Ishikawa (cell line): ENCODE data around the gene PROCA1.

Experiments
- CEBPB ChIP-seq: IDR thresholded peaks from 2 replicates; pipeline ENCODE4 v1.6.1; 2012
- CREB1 ChIP-seq: IDR thresholded peaks from 2 replicates; pipeline ENCODE4 v1.6.1; 2012; ENCODE audit warnings: low read depth
- EGR1 ChIP-seq: IDR thresholded peaks from 2 replicates; pipeline ENCODE4 v1.6.1; 2012
- EP300 ChIP-seq: IDR thresholded peaks from 2 replicates; pipeline ENCODE4 v1.6.1; 2012; ENCODE audit warnings: borderline replicate concordance
- FOXM1 ChIP-seq: IDR thresholded peaks from 2 replicates; pipeline ENCODE4 v1.6.1; 2012; ENCODE audit warnings: low read depth, borderline replicate concordance
- NFIC ChIP-seq: IDR thresholded peaks from 2 replicates; pipeline ENCODE4 v1.6.1; 2012
- RAD21 ChIP-seq: IDR thresholded peaks from 2 replicates; pipeline ENCODE4 v1.6.1; 2012; ENCODE audit warnings: low read depth
- TAF1 ChIP-seq: IDR thresholded peaks from 2 replicates; pipeline ENCODE4 v1.6.1; 2012; ENCODE audit warnings: low read depth, mild to moderate bottlenecking
- TCF12 ChIP-seq: IDR thresholded peaks from 2 replicates; pipeline ENCODE4 v1.6.1; 2012; ENCODE audit warnings: low read depth
- TEAD4 ChIP-seq: IDR thresholded peaks from 2 replicates; pipeline ENCODE4 v1.6.1; 2012
- YY1 ChIP-seq: IDR thresholded peaks from 2 replicates; pipeline ENCODE4 v1.6.1; 2012; ENCODE audit warnings: low read depth
- ZBTB7A ChIP-seq: IDR thresholded peaks from 2 replicates; pipeline ENCODE4 v1.6.1; 2012; ENCODE audit warnings: low read depth
- TF ChIP-seq, protein P1 (sequence below): IDR thresholded peaks from 2 replicates; pipeline ENCODE4 v1.6.1; 2012; ENCODE audit warnings: low read depth, mild to moderate bottlenecking
- TF ChIP-seq, protein P2 (sequence below): IDR thresholded peaks from 2 replicates; pipeline ENCODE4 v1.6.1; 2012
- TF ChIP-seq, protein P3 (sequence below): IDR thresholded peaks from 2 replicates; pipeline ENCODE4 v1.6.1; 2012

PROCA1 gene

DNA sequence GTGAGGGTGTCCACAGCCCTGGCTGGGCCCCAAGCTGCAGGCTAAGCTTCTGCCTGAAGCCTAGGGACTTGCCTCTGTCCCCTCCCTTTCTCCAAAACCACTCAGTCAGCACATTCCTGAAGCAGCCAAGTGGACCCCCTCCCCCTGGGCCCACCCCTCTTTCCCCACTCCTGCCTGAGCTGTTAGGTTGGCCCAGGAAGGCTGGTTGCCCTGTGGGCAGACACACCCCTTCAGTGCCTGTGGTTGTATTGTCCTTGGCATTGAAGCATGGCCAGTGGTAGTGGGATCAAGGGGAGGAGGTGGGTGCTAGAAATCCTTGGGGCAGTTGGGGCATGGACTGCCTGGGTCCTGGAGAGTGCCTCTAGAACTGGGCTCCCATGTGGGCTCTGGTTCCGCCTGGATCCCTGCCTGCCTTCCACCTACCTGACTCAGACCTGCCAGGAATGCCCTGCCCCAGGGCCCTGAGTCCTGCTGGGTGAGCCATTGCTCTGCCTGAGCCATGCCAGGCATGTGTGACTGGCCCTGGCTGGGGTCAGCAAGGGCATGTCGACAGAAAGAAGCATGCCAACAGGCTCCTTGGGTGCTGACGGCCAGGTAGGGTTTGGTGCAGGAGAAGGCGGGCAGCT lies 34.2 kb upstream of the PROCA1 start:
- no peak for TF ChIP-seq EGR1
- peak; percentile 11; the same call in 1 of the 2 replicates for TF ChIP-seq TEAD4
- TF ChIP-seq TCF12: 0 out of 2 replicates have a peak, but pooled peaks have one; percentile 2

DNA sequence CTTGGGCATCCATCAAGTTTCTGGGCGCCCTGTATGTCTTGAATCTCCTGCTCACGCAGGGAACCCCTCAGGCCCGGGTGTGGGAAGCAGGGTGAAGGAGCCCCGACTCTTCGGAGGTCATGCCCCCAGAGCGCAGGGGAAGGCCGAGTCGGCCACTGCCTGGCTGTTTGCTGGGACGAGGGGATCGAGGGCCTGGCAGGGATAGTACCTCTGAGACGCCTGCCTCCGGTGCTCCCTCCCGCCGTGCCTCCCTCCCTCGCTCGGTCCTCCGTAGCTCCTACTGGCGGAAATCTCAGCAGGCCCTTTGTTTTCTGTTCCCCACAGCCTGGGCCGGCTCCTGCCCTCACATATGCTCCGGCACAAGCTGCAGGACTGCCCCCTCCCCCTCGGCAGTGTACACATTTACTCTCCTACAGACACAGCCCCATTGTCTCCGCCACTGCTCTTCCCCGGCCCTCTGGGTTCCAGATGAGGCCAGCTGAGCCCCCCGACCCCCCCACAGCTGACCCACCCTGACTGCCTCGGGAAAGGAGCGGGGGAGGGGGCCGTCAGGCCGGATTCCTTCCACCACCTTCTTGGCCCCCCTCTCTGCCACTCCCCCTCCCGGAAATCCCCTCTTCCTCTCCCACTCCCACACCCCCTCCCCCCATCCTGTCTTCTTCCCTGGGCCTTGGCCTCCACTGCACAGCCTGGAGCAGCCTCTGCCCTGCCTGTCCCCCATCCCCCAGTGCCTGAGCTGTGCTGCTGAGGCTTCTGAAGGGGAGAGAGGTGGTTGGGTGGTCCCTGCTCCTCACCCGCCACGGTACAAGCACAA lies 33.5 kb upstream of the PROCA1 start:
- TF ChIP-seq, protein P1, sequence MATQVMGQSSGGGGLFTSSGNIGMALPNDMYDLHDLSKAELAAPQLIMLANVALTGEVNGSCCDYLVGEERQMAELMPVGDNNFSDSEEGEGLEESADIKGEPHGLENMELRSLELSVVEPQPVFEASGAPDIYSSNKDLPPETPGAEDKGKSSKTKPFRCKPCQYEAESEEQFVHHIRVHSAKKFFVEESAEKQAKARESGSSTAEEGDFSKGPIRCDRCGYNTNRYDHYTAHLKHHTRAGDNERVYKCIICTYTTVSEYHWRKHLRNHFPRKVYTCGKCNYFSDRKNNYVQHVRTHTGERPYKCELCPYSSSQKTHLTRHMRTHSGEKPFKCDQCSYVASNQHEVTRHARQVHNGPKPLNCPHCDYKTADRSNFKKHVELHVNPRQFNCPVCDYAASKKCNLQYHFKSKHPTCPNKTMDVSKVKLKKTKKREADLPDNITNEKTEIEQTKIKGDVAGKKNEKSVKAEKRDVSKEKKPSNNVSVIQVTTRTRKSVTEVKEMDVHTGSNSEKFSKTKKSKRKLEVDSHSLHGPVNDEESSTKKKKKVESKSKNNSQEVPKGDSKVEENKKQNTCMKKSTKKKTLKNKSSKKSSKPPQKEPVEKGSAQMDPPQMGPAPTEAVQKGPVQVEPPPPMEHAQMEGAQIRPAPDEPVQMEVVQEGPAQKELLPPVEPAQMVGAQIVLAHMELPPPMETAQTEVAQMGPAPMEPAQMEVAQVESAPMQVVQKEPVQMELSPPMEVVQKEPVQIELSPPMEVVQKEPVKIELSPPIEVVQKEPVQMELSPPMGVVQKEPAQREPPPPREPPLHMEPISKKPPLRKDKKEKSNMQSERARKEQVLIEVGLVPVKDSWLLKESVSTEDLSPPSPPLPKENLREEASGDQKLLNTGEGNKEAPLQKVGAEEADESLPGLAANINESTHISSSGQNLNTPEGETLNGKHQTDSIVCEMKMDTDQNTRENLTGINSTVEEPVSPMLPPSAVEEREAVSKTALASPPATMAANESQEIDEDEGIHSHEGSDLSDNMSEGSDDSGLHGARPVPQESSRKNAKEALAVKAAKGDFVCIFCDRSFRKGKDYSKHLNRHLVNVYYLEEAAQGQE: no peak
- TF ChIP-seq, protein P2, sequence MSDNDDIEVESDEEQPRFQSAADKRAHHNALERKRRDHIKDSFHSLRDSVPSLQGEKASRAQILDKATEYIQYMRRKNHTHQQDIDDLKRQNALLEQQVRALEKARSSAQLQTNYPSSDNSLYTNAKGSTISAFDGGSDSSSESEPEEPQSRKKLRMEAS: no peak
- TF ChIP-seq ZBTB7A (no peak), NFIC (no peak), FOXM1 (no peak), EP300 (no peak), CREB1 (no peak), YY1 (no peak), TCF12 (no peak), TAF1 (no peak), RAD21 (no peak), CEBPB (no peak), TEAD4 (no peak), EGR1 (no peak)
- TF ChIP-seq, protein P3, sequence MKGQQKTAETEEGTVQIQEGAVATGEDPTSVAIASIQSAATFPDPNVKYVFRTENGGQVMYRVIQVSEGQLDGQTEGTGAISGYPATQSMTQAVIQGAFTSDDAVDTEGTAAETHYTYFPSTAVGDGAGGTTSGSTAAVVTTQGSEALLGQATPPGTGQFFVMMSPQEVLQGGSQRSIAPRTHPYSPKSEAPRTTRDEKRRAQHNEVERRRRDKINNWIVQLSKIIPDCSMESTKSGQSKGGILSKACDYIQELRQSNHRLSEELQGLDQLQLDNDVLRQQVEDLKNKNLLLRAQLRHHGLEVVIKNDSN: no peak

DNA sequence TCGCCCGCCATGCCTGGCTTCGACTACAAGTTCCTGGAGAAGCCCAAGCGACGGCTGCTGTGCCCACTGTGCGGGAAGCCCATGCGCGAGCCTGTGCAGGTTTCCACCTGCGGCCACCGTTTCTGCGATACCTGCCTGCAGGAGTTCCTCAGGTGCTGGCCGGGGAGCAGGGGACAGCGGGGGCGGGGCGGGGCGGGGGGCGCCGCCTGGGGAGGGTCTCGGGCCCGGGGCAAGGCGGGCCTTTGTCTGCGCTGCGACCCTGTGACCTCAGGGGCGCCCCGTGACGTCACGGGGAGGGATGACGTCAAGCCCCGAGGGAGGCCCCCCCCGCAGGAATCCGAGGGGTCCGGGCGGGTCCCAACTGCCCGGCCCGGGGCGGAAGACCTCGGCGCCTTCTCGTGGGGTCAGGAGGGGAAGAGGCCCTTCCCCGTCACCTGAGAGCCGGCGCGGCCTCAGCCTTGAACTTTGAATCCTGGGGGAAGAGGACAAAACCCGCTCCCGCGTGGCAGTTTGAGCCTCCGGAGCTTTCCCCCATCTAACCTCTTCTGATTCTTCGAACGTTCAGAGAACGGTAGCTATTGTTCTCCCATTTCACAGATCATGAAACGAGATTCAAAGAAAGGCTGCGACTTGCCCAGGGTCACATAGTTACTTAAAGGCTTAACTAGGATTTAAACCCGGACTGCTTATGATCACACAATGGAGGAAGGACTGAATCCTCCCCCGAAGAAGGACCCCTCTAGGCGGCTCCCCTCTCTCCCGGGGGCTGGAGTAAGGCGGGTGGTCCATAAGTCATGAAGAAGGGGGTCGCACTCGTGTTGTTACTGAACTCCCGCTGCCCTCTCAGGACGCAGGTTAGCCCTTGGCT lies 32.6 kb upstream of the PROCA1 start:
- TF ChIP-seq FOXM1: no peak
- TF ChIP-seq CREB1: peak; percentile 90
- TF ChIP-seq TEAD4: peak; percentile 69
- TF ChIP-seq, protein P2: peak; percentile 88; the same call in 1 of the 2 replicates
- TF ChIP-seq YY1: peak; percentile 73
- no peak for TF ChIP-seq NFIC
- TF ChIP-seq RAD21: no peak
- peak; percentile 86 for TF ChIP-seq ZBTB7A

DNA sequence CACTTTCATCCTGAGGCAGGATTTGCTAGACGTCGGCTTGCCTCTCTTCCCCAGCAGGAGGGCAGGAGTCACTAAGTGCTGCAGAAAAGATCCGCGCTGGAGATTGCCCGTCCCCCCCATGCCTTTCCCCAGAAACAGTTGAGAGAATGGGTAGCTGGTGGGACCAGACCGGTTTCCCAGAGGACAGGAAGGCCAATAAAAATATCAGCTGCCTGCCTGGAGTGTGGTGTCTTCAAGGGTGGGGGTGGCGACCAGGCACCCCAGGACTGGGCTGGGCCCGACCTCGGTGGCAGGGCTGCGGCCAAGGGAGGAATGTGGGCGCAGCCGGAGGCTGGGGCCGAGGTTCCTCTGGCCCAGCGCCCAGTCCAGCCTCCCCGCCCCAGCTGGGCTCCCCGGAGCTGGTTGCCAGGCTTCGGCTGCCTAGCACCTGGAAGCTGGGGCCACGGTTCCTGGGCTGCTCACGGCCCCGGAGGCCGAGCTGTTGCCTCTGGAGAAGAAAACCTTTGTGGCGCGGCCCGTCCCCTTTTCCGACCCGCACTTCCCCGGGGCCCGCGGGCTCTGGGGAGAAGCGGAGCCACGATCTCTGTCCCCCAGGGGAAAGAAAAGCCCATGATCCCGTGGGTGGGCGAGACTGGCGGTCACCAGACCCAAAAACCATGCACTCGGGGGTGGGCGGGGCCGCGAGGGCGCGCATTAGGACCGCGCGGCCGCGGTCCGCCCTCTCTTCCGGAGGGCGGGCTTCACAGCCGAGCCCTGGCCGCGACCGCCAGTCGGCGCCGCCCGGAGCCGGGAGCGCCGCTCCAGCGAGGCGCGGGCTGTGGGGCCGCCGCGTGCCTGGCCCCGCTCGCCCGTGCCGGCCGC lies 31.8 kb upstream of the PROCA1 start, which contains the start of gene TRAF4:
Gene TRAF4, plus strand, starts transcription at position 769 of the 861 bp plus-strand sequence. CDS start 102 bp downstream, outside the sequence.
- TF ChIP-seq TAF1: peak; percentile 45; the same call in 1 of the 2 replicates
- TF ChIP-seq RAD21: no peak
- TF ChIP-seq TCF12: peak; percentile 85
- TF ChIP-seq EP300: peak; percentile 8; the same call in 1 of the 2 replicates
- 0 out of 2 replicates have a peak, but pooled peaks have one; percentile 11 for TF ChIP-seq FOXM1
- peak; percentile 69; the same call in 1 of the 2 replicates for TF ChIP-seq TEAD4
- TF ChIP-seq YY1: no peak
- TF ChIP-seq NFIC: peak; percentile 92
- TF ChIP-seq, protein P3: no peak
- no peak for TF ChIP-seq CEBPB
- TF ChIP-seq CREB1: 0 out of 2 replicates have a peak, but pooled peaks have one; percentile 13
- TF ChIP-seq, protein P2: no peak; the same call in 1 of the 2 replicates
- TF ChIP-seq, protein P1: no peak
- TF ChIP-seq ZBTB7A: peak; percentile 70
- 0 out of 2 replicates have a peak, but pooled peaks have one; percentile 12 for TF ChIP-seq EGR1
